ENCODE measurements around the gene SH3RF3. TPM values are rescaled to one million over a fixed set of nuclear protein-coding genes. Genes with fewer than 3 reads are reported as not detected.

SH3RF3 gene
- total RNA-seq, 1 donor from 2014 or later: 7.3 TPM

DNA sequence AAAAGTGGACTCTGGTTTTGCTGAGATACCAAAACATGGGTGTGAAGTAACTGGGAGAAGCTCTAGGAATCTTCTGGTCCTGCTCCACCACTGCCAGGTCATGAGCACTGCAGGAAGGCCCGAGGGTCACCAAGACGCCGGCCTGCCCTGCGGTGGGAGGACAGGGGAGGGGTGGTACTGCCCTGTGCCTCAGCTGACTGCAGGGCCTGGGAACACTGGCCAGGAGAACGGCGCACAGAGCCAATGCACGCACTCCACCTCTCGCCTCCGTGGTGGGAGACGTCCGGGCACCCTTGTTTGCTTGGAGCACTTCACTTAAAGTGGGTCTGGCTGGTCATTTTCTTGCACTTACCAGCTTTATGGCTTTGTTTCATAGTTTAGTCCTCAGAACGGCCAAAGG lies 153.4 kb downstream of the SH3RF3 start:
- Histone ChIP-seq H3K36me3 (ENCODE audit: insufficient read depth, low read length) (no peaks in the 10 kb centered on the region), H3K9me3 (ENCODE audit: insufficient read depth, low read depth, low read length) (no peaks in the 10 kb centered on the region), H3K4me2 (ENCODE audit: low read length) (no peak overlapping the region), H3K27ac (ENCODE audit: low read depth, low read length) (no peak overlapping the region), H4K20me1 (ENCODE audit: insufficient read depth, low read length) (peaks cover 84% of the 10 kb centered on the region), H3K79me2 (ENCODE audit: insufficient read depth, low read length) (peaks cover 3% of the 10 kb centered on the region), H3K4me1 (ENCODE audit: insufficient read depth, low read length) (peaks cover 24% of the 10 kb centered on the region), H2AFZ (ENCODE audit: low read depth, low read length) (no peak overlapping the region), H3K4me3 (ENCODE audit: insufficient read depth, low read depth, low read length) (no peak overlapping the region), H3K9ac (ENCODE audit: low read length) (no peak overlapping the region), H3K27me3 (ENCODE audit: insufficient read depth, low read length) (peaks cover 2% of the 10 kb centered on the region)
- Mint-ChIP-seq H3K9me3 (ENCODE audit: unreplicated experiment) (no peaks in the 10 kb centered on the region), H3K27ac (ENCODE audit: unreplicated experiment) (no peak overlapping the region), H3K4me1 (ENCODE audit: low read depth, unreplicated experiment) (peaks cover 21% of the 10 kb centered on the region), H3K36me3 (ENCODE audit: low read depth, unreplicated experiment) (no peaks in the 10 kb centered on the region), H3K4me3 (ENCODE audit: unreplicated experiment) (no peak overlapping the region), H3K27me3 (ENCODE audit: low read depth, unreplicated experiment) (peaks cover 30% of the 10 kb centered on the region)
- DNase-seq (ENCODE audit: low read depth): no peak
- no peak for TF ChIP-seq EZH2 (IDR thresholded peaks at IDR 0.05; ENCODE audit: insufficient read depth, low read length)
- TF ChIP-seq, protein P1, sequence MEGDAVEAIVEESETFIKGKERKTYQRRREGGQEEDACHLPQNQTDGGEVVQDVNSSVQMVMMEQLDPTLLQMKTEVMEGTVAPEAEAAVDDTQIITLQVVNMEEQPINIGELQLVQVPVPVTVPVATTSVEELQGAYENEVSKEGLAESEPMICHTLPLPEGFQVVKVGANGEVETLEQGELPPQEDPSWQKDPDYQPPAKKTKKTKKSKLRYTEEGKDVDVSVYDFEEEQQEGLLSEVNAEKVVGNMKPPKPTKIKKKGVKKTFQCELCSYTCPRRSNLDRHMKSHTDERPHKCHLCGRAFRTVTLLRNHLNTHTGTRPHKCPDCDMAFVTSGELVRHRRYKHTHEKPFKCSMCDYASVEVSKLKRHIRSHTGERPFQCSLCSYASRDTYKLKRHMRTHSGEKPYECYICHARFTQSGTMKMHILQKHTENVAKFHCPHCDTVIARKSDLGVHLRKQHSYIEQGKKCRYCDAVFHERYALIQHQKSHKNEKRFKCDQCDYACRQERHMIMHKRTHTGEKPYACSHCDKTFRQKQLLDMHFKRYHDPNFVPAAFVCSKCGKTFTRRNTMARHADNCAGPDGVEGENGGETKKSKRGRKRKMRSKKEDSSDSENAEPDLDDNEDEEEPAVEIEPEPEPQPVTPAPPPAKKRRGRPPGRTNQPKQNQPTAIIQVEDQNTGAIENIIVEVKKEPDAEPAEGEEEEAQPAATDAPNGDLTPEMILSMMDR (IDR thresholded peaks at IDR 0.05; ENCODE audit: insufficient read depth, low read depth, low read length): no peak
- no peak for FAIRE-seq

DNA sequence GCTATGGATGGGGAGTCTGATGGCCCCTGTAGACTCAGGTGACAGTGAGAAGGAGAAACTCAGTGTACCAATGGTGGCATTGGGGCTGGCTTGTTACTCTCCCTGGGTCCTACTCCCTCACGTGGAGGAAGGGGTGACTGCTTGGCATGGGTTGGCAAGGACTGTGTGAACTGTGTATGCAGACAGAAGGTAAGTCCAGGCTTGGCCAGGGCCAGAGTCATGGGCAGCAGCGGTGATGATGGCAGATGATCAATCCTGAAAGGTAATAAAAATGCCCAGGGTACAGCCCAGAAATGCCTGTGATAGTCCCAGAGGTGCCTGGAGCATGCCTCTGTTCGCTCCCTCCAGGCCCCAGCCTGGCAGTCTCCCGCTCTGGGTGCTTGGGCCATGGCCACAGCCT lies 153.9 kb downstream of the SH3RF3 start:
- Mint-ChIP-seq H3K27me3 (ENCODE audit: low read depth, unreplicated experiment) (peaks cover 26% of the 10 kb centered on the region), H3K36me3 (ENCODE audit: low read depth, unreplicated experiment) (no peaks in the 10 kb centered on the region), H3K4me1 (ENCODE audit: low read depth, unreplicated experiment) (peaks cover 21% of the 10 kb centered on the region), H3K27ac (ENCODE audit: unreplicated experiment) (peak overlapping the region; percentile 26), H3K4me3 (ENCODE audit: unreplicated experiment) (no peak overlapping the region), H3K9me3 (ENCODE audit: unreplicated experiment) (no peaks in the 10 kb centered on the region)
- no peak overlapping the region for H3K4me3 ChIP-seq (ENCODE audit: insufficient read depth, low read depth, low read length)
- H3K27ac ChIP-seq (ENCODE audit: low read depth, low read length): no peak overlapping the region
- peaks cover 89% of the 10 kb centered on the region for H4K20me1 ChIP-seq (ENCODE audit: insufficient read depth, low read length)
- no peak overlapping the region for H3K4me2 ChIP-seq (ENCODE audit: low read length)
- TF ChIP-seq, protein P1 (IDR thresholded peaks at IDR 0.05; ENCODE audit: insufficient read depth, low read depth, low read length): no peak
- no peak for TF ChIP-seq EZH2 (IDR thresholded peaks at IDR 0.05; ENCODE audit: insufficient read depth, low read length)
- H3K27me3 ChIP-seq (ENCODE audit: insufficient read depth, low read length): peaks cover 2% of the 10 kb centered on the region
- H3K4me1 ChIP-seq (ENCODE audit: insufficient read depth, low read length): peaks cover 24% of the 10 kb centered on the region
- FAIRE-seq: no peak
- DNase-seq (ENCODE audit: low read depth): no peak
- no peak overlapping the region for H3K9ac ChIP-seq (ENCODE audit: low read length)
- H3K36me3 ChIP-seq (ENCODE audit: insufficient read depth, low read length): no peaks in the 10 kb centered on the region
- H3K9me3 ChIP-seq (ENCODE audit: insufficient read depth, low read depth, low read length): no peaks in the 10 kb centered on the region
- H3K79me2 ChIP-seq (ENCODE audit: insufficient read depth, low read length): peaks cover 3% of the 10 kb centered on the region
- H2AFZ ChIP-seq (ENCODE audit: low read depth, low read length): no peak overlapping the region

DNA sequence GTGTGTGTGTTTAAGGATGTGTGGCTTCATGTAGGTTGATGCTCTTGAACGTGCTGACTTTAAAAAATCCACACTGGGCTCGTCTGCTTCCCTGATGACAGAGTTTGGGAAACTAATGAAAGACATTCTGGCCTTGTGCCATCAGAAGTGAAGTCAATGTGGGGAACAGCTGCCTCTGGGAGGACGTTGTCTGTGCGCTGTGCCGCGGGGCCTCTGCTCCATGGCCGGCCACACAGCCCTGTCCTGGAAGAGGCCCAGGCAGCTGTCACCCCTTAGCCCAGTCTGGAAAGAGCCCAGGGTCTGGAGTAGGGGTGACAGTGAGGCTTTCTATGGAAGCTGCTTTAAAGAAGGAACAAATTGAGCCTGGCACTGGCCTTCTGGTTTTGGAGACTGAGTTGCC lies 155.8 kb downstream of the SH3RF3 start:
- peaks cover 25% of the 10 kb centered on the region for H3K27me3 Mint-ChIP-seq (ENCODE audit: low read depth, unreplicated experiment)
- no peaks in the 10 kb centered on the region for H3K36me3 Mint-ChIP-seq (ENCODE audit: low read depth, unreplicated experiment)
- H3K27ac ChIP-seq (ENCODE audit: low read depth, low read length): peak overlapping the region; percentile 47
- peaks cover 16% of the 10 kb centered on the region for H3K4me1 ChIP-seq (ENCODE audit: insufficient read depth, low read length)
- no peak overlapping the region for H3K4me3 ChIP-seq (ENCODE audit: insufficient read depth, low read depth, low read length)
- peak overlapping the region; percentile 39 for H3K9ac ChIP-seq (ENCODE audit: low read length)
- no peaks in the 10 kb centered on the region for H3K9me3 Mint-ChIP-seq (ENCODE audit: unreplicated experiment)
- H3K4me2 ChIP-seq (ENCODE audit: low read length): peak overlapping the region; percentile 64
- no peak overlapping the region for H3K27ac Mint-ChIP-seq (ENCODE audit: unreplicated experiment)
- H3K36me3 ChIP-seq (ENCODE audit: insufficient read depth, low read length): no peaks in the 10 kb centered on the region
- TF ChIP-seq EZH2 (IDR thresholded peaks at IDR 0.05; ENCODE audit: insufficient read depth, low read length): no peak
- TF ChIP-seq, protein P1 (IDR thresholded peaks at IDR 0.05; ENCODE audit: insufficient read depth, low read depth, low read length): no peak
- peaks cover 83% of the 10 kb centered on the region for H4K20me1 ChIP-seq (ENCODE audit: insufficient read depth, low read length)
- H3K4me3 Mint-ChIP-seq (ENCODE audit: unreplicated experiment): no peak overlapping the region
- FAIRE-seq: no peak
- H3K27me3 ChIP-seq (ENCODE audit: insufficient read depth, low read length): peaks cover 6% of the 10 kb centered on the region
- DNase-seq (ENCODE audit: low read depth): peak; percentile 54
- H2AFZ ChIP-seq (ENCODE audit: low read depth, low read length): no peak overlapping the region
- no peaks in the 10 kb centered on the region for H3K9me3 ChIP-seq (ENCODE audit: insufficient read depth, low read depth, low read length)
- peaks cover 3% of the 10 kb centered on the region for H3K79me2 ChIP-seq (ENCODE audit: insufficient read depth, low read length)
- peaks cover 16% of the 10 kb centered on the region for H3K4me1 Mint-ChIP-seq (ENCODE audit: low read depth, unreplicated experiment)
